SK-N-SH (cell line): ENCODE measurements around the gene PCBD1. TPM values are rescaled to one million over a fixed set of nuclear protein-coding genes. Genes with fewer than 3 reads are reported as not detected.

Source experiments
- CTCF ChIA-PET: fragments of 300-600, 350-600 bp; formaldehyde crosslinking; extraction: SDS; loops from one replicate; lab custom pipeline; 2021; lab: Yijun Ruan, JAX
- POLR2A ChIA-PET: fragments of 350-600 bp; sonication (Branson Sonifier 250); formaldehyde crosslinking; extraction: SDS; loops from one replicate; lab custom pipeline; 2020; ENCODE audit warnings: antibody characterized with exemption, inconsistent platforms; lab: Yijun Ruan, JAX
- DNase-seq: peaks from one replicate; pipeline ENCODE4 v3.0.0; 2012
- H2AFZ ChIP-seq: fragments of 200-600 bp; sonication (generic); 2 replicates; pipeline ENCODE4 v1.8.1; 2016; ENCODE audit warnings: antibody characterized with exemption, mild to moderate bottlenecking, low read depth
- H3F3A ChIP-seq: fragments of 200-600 bp; sonication (generic); replicated peaks from 2 replicates; pipeline ENCODE3; 2016; ENCODE audit warnings: antibody characterized with exemption, mild to moderate bottlenecking; ENCODE audit not compliant: insufficient read depth
- H3K27ac ChIP-seq, 2 experiments: fragments of 200-500 bp in 1 of 2; fragments of 200-600 bp in 1 of 2; sonication (Bioruptor generic) in 1 of 2; sonication (generic), shearing (Covaris generic) in 1 of 2; 2 replicates each; pipeline versions ENCODE4 v1.5.1 to v1.6.1; 2014 to 2016; ENCODE audit warnings: low read depth in 2 of 2, inconsistent platforms in 1 of 2, low read length in 1 of 2, mild to moderate bottlenecking in 1 of 2, mixed read lengths in 1 of 2
- H3K27me3 ChIP-seq: fragments of 200-600 bp; sonication (generic), shearing (Covaris generic); 2 replicates; pipeline ENCODE4 v1.6.1; 2016; ENCODE audit warnings: mixed run types; ENCODE audit not compliant: insufficient read depth
- H3K36me3 ChIP-seq, 2 experiments: fragments of 200-500 bp in 1 of 2; fragments of 200-600 bp in 1 of 2; sonication (Bioruptor generic) in 1 of 2; sonication (generic) in 1 of 2; replicated peaks in 1 of 2; 2 replicates each; pipeline versions ENCODE3 to v1.5.1; 2014 to 2016; ENCODE audit warnings: low read length in 1 of 2, mild to moderate bottlenecking in 1 of 2; ENCODE audit not compliant: insufficient read depth in 2 of 2, control insufficient read depth in 1 of 2
- H3K4me1 ChIP-seq, 2 experiments: fragments of 200-500 bp in 1 of 2; fragments of 200-600 bp in 1 of 2; sonication (Bioruptor generic) in 1 of 2; sonication (generic), shearing (Covaris generic) in 1 of 2; 2 replicates each; pipeline versions ENCODE4 v1.5.1 to v1.6.1; 2014 to 2016; ENCODE audit warnings: low read depth in 1 of 2, low read length in 1 of 2, mixed run types in 1 of 2; ENCODE audit not compliant: insufficient read depth in 2 of 2, control insufficient read depth in 1 of 2
- H3K4me2 ChIP-seq: fragments of 200-600 bp; sonication (generic), shearing (Covaris generic); 2 replicates; pipeline ENCODE4 v1.6.1; 2017; ENCODE audit warnings: mixed run types
- H3K4me3 ChIP-seq, 2 experiments: fragments of 200-500 bp in 1 of 2; fragments of 200-600 bp in 1 of 2; sonication (Bioruptor generic) in 1 of 2; sonication (generic), shearing (Covaris generic) in 1 of 2; 2 replicates each; pipeline versions ENCODE4 v1.5.1 to v1.8.1; 2014 to 2016; ENCODE audit warnings: low read depth in 2 of 2, inconsistent platforms in 1 of 2, low read length in 1 of 2, mild to moderate bottlenecking in 1 of 2, mixed read lengths in 1 of 2, moderate library complexity in 1 of 2
- H3K79me2 ChIP-seq: fragments of 200-600 bp; sonication (generic); 2 replicates; pipeline ENCODE4 v1.8.1; 2017; ENCODE audit warnings: mild to moderate bottlenecking; ENCODE audit not compliant: insufficient read depth
- H3K9ac ChIP-seq: fragments of 200-600 bp; sonication (generic); 2 replicates; pipeline ENCODE4 v1.6.1; 2017; ENCODE audit warnings: mixed run types
- H3K9me2 ChIP-seq: fragments of 200-600 bp; sonication (generic); 2 replicates; pipeline ENCODE4 v1.6.1; 2017; ENCODE audit warnings: mixed run types
- H3K9me3 ChIP-seq: fragments of 200-600 bp; sonication (generic); 2 replicates; pipeline ENCODE4 v1.6.1; 2017; ENCODE audit warnings: mixed run types, mild to moderate bottlenecking, moderate library complexity
- H4K20me1 ChIP-seq: fragments of 200-600 bp; sonication (generic); 2 replicates; pipeline ENCODE4 v1.6.1; 2017; ENCODE audit warnings: mild to moderate bottlenecking, mixed run types; ENCODE audit not compliant: insufficient read depth
- CTCF ChIP-seq: fragments of 200-600 bp; sonication (generic); IDR thresholded peaks from 2 replicates; pipeline ENCODE4 v1.6.1; 2017; ENCODE audit warnings: antibody characterized with exemption, mild to moderate bottlenecking, moderate library complexity
- ELF1 ChIP-seq: IDR thresholded peaks from 2 replicates; pipeline ENCODE4 v1.4.0; 2012
- FOXJ3 ChIP-seq: sonication (generic); formaldehyde crosslinking; IDR thresholded peaks from 2 replicates; pipeline ENCODE4 v1.5.1; 2020; ENCODE audit warnings: mild to moderate bottlenecking, missing genetic modification reagents
- FOXM1 ChIP-seq: IDR thresholded peaks from 2 replicates; pipeline ENCODE4 v1.4.0; 2012; ENCODE audit warnings: low read depth, mild to moderate bottlenecking
- GABPA ChIP-seq: IDR thresholded peaks from 2 replicates; pipeline ENCODE4 v1.4.0; 2012; ENCODE audit warnings: low read depth, mild to moderate bottlenecking
- GATA2 ChIP-seq: sonication (generic); formaldehyde crosslinking; IDR thresholded peaks from 2 replicates; pipeline ENCODE4 v1.5.0; 2020; ENCODE audit warnings: mild to moderate bottlenecking, missing genetic modification reagents
- MAX ChIP-seq: IDR thresholded peaks from 2 replicates; pipeline ENCODE4 v1.4.0; 2012; ENCODE audit warnings: low read depth
- MEF2A ChIP-seq: IDR thresholded peaks from 2 replicates; pipeline ENCODE4 v1.4.0; 2012; ENCODE audit warnings: low read depth, borderline replicate concordance
- MXI1 ChIP-seq: IDR thresholded peaks from 2 replicates; pipeline ENCODE4 v1.6.1; 2012; ENCODE audit warnings: mild to moderate bottlenecking, low read depth, low read length, improper control_type of control experiment
- NFIC ChIP-seq: IDR thresholded peaks from 2 replicates; pipeline ENCODE4 v1.4.0; 2012; ENCODE audit warnings: borderline replicate concordance
- NRF1 ChIP-seq: IDR thresholded peaks from 2 replicates; pipeline ENCODE4 v1.6.1; 2012; ENCODE audit warnings: low read depth, mild to moderate bottlenecking, low read length
- RAD21 ChIP-seq: IDR thresholded peaks from 2 replicates; pipeline ENCODE4 v1.6.1; 2012; ENCODE audit warnings: mild to moderate bottlenecking, low read length
- RCOR1 ChIP-seq: fragments of 150-350 bp; IDR thresholded peaks from 2 replicates; pipeline ENCODE4 v1.6.1; 2017; ENCODE audit warnings: antibody characterized with exemption, low read length
- RFX5 ChIP-seq: IDR thresholded peaks from 2 replicates; pipeline ENCODE4 v1.6.1; 2012; ENCODE audit warnings: mild to moderate bottlenecking, improper control_type of control experiment, low read length
- RXRA ChIP-seq: IDR thresholded peaks from 2 replicates; pipeline ENCODE4 v1.4.0; 2012; ENCODE audit warnings: low read depth, mild to moderate bottlenecking, borderline replicate concordance
- TCF12 ChIP-seq: IDR thresholded peaks from 2 replicates; pipeline ENCODE4 v1.4.0; 2012
- USF2 ChIP-seq: fragments of 150-350 bp; IDR thresholded peaks from 2 replicates; pipeline ENCODE4 v1.6.1; 2017; ENCODE audit warnings: antibody characterized with exemption, low read length, low read depth, borderline replicate concordance
- WGBS: methylation state at CpG from one replicate; pipeline ENCODE4 v1.1.6; 2017; ENCODE audit warnings: low lambda C conversion rate; 5-methylcytosine and 5-hydroxymethylcytosine counted together
- polyA plus RNA-seq, 3 experiments: library from polyadenylated mRNA; depleted of rRNA; stranded (reverse); fragments of >200 nt; gene quantifications; 2 replicates each; pipeline ENCODE4 v1.2.3, GENCODE V29; 2012
- TF ChIP-seq, protein P1 (sequence below): IDR thresholded peaks from 2 replicates; pipeline ENCODE4 v1.4.0; 2012; ENCODE audit warnings: low read depth, borderline replicate concordance
- TF ChIP-seq, protein P2 (sequence below): fragments of 150-350 bp; IDR thresholded peaks from 2 replicates; pipeline ENCODE4 v1.6.1; 2016; ENCODE audit warnings: mild to moderate bottlenecking, low read depth, low read length

The PCBD1 gene
- polyA plus RNA-seq, 1 of the 3 experiments (the other 2 are of a cell fraction): 112 TPM

GRCh38 chr10:70885931-70886903 is 2.1 kb downstream of the PCBD1 start:
- 96% methylated on average over 16 of the region's 18 CpGs for WGBS

More at GRCh38 chr10:70885931-70886903, 2.1 kb downstream of the PCBD1 start:
- Histone ChIP-seq H3K79me2 (no peaks in the 10 kb centered on the region), H3K36me3 (peaks cover 13 to 37% of the 10 kb centered on the region in 2 experiments), H3K27ac (no peak overlapping the region; a peak in 1 of 4 replicates), H4K20me1 (no peaks in the 10 kb centered on the region), H3F3A (no peaks in the 10 kb centered on the region), H3K4me1 (peaks cover 6 to 43% of the 10 kb centered on the region in 2 experiments; a peak in 2 of 4 replicates), H3K4me3 (no peak overlapping the region), H2AFZ (no peak overlapping the region), H3K27me3 (no peaks in the 10 kb centered on the region), H3K9me3 (no peaks in the 10 kb centered on the region), H3K4me2 (no peak overlapping the region), H3K9me2 (no peaks in the 10 kb centered on the region), H3K9ac (no peak overlapping the region)
- ChIA-PET POLR2A (interaction anchor here (0.6 to 3.3 kb wide), 3 partner anchors 8 to 393 kb away, joined by 3 to 25 read pairs (median 6); no protein-coding TSS in a partner anchor), CTCF (interaction anchor here (0.6 to 2.8 kb wide), 6 partner anchors 17 to 382 kb away, joined by 3 to 19 read pairs (median 3); partner anchors contain the start of genes SGPL1 and UNC5B)
- no peak for TF ChIP-seq NRF1
- TF ChIP-seq RCOR1: no peak
- TF ChIP-seq CTCF: no peak
- no peak for TF ChIP-seq RFX5
- no peak for TF ChIP-seq RAD21
- no peak for TF ChIP-seq TCF12
- no peak for TF ChIP-seq NFIC
- no peak for TF ChIP-seq RXRA
- no peak for TF ChIP-seq USF2
- TF ChIP-seq GATA2 (CRISPR knock-in tag): no peak
- no peak for TF ChIP-seq FOXJ3
- no peak for TF ChIP-seq ELF1
- TF ChIP-seq, protein P1, sequence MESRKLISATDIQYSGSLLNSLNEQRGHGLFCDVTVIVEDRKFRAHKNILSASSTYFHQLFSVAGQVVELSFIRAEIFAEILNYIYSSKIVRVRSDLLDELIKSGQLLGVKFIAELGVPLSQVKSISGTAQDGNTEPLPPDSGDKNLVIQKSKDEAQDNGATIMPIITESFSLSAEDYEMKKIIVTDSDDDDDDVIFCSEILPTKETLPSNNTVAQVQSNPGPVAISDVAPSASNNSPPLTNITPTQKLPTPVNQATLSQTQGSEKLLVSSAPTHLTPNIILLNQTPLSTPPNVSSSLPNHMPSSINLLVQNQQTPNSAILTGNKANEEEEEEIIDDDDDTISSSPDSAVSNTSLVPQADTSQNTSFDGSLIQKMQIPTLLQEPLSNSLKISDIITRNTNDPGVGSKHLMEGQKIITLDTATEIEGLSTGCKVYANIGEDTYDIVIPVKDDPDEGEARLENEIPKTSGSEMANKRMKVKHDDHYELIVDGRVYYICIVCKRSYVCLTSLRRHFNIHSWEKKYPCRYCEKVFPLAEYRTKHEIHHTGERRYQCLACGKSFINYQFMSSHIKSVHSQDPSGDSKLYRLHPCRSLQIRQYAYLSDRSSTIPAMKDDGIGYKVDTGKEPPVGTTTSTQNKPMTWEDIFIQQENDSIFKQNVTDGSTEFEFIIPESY: no peak
- TF ChIP-seq GABPA: no peak
- TF ChIP-seq FOXM1: no peak
- no peak for TF ChIP-seq MAX
- no peak for TF ChIP-seq MXI1
- TF ChIP-seq, protein P2, sequence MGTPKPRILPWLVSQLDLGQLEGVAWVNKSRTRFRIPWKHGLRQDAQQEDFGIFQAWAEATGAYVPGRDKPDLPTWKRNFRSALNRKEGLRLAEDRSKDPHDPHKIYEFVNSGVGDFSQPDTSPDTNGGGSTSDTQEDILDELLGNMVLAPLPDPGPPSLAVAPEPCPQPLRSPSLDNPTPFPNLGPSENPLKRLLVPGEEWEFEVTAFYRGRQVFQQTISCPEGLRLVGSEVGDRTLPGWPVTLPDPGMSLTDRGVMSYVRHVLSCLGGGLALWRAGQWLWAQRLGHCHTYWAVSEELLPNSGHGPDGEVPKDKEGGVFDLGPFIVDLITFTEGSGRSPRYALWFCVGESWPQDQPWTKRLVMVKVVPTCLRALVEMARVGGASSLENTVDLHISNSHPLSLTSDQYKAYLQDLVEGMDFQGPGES: no peak
- TF ChIP-seq MEF2A: no peak
- DNase-seq: no peak
